Muscle layer of colon (tissue), 2 donors: ENCODE measurements around the gene SCAMP1.
"Not testable (repeated sequence)": the region's sequence is repeated elsewhere in the genome, so short reads cannot be mapped to it uniquely, and the experiment has no call there.

Source experiments
- H3K27ac ChIP-seq: one replicate; pipeline ENCODE4 v1.7.0; 2013; ENCODE audit warnings: low read depth, mild to moderate bottlenecking, low read length, moderate library complexity
- H3K27me3 ChIP-seq, 2 donors: one replicate each; pipeline ENCODE4 v1.7.0; 2013; ENCODE audit warnings: low read length in 2 of 2, mild to moderate bottlenecking in 2 of 2; ENCODE audit not compliant: insufficient read depth in 2 of 2, control insufficient read depth in 1 of 2
- H3K36me3 ChIP-seq: one replicate; pipeline ENCODE4 v1.7.0; 2013; ENCODE audit warnings: mild to moderate bottlenecking, low read length; ENCODE audit not compliant: insufficient read depth
- H3K4me1 ChIP-seq: one replicate; pipeline ENCODE4 v1.7.0; 2013; ENCODE audit warnings: mild to moderate bottlenecking, low read length; ENCODE audit not compliant: insufficient read depth
- H3K4me3 ChIP-seq, 2 donors: one replicate each; pipeline ENCODE4 v1.7.0; 2013; ENCODE audit warnings: low read length in 2 of 2, low read depth in 1 of 2, mild to moderate bottlenecking in 1 of 2, moderate library complexity in 1 of 2
- H3K9ac ChIP-seq: one replicate; pipeline ENCODE4 v1.7.0; 2013; ENCODE audit warnings: low read length
- H3K9me3 ChIP-seq: one replicate; pipeline ENCODE4 v1.7.0; 2013; ENCODE audit warnings: mild to moderate bottlenecking, low read length
- donor health status: abdominal sarcoma.
- donor health status: Adenocarcinoma of cecum.

SCAMP1 gene

GRCh38 chr5:78447775-78448424, 87.5 kb downstream of the SCAMP1 start:
- no peak overlapping the region for H3K4me3 ChIP-seq
- H3K9me3 ChIP-seq: no peaks in the 10 kb centered on the region
- no peak overlapping the region for H3K27ac ChIP-seq
- no peaks in the 10 kb centered on the region for H3K27me3 ChIP-seq
- no peak overlapping the region for H3K9ac ChIP-seq
- H3K4me1 ChIP-seq: no peaks in the 10 kb centered on the region
- H3K36me3 ChIP-seq: no peaks in the 10 kb centered on the region

GRCh38 chr5:78449103-78449502, 88.7 kb downstream of the SCAMP1 start:
- Histone ChIP-seq H3K4me1 (no peaks in the 10 kb centered on the region), H3K9me3 (no peaks in the 10 kb centered on the region), H3K4me3 (no peak overlapping the region), H3K9ac (no peak overlapping the region), H3K27me3 (no peaks in the 10 kb centered on the region), H3K27ac (no peak overlapping the region), H3K36me3 (no peaks in the 10 kb centered on the region)

- not testable (repeated sequence) for H3K4me3 ChIP-seq, H3K27ac ChIP-seq
These were observed 97.1 kb downstream of the SCAMP1 start for GRCh38 chr5:78457507-78457906.

GRCh38 chr5:78458843-78459242, 98.4 kb downstream of the SCAMP1 start:
- H3K27me3 ChIP-seq: no peaks in the 10 kb centered on the region
- no peaks in the 10 kb centered on the region for H3K36me3 ChIP-seq
- no peak overlapping the region for H3K27ac ChIP-seq
- no peak overlapping the region for H3K9ac ChIP-seq
- H3K9me3 ChIP-seq: no peaks in the 10 kb centered on the region
- H3K4me3 ChIP-seq: no peak overlapping the region
- no peaks in the 10 kb centered on the region for H3K4me1 ChIP-seq

More at GRCh38 chr5:78457507-78457906, 97.1 kb downstream of the SCAMP1 start:
- not testable (repeated sequence) for H3K9me3 ChIP-seq, H3K9ac ChIP-seq, H3K36me3 ChIP-seq, H3K4me1 ChIP-seq, H3K27me3 ChIP-seq

GRCh38 chr5:78467140-78467539, 106.7 kb downstream of the SCAMP1 start:
- Histone ChIP-seq H3K9me3 (no peaks in the 10 kb centered on the region), H3K27me3 (no peaks in the 10 kb centered on the region), H3K4me1 (no peaks in the 10 kb centered on the region), H3K27ac (no peak overlapping the region), H3K4me3 (no peak overlapping the region), H3K36me3 (peaks cover 10% of the 10 kb centered on the region), H3K9ac (no peak overlapping the region)

- no peak overlapping the region for H3K27ac ChIP-seq
- H3K36me3 ChIP-seq: peaks cover 10% of the 10 kb centered on the region
- no peak overlapping the region for H3K9ac ChIP-seq
- no peaks in the 10 kb centered on the region for H3K27me3 ChIP-seq
- no peaks in the 10 kb centered on the region for H3K4me1 ChIP-seq
- no peak overlapping the region for H3K4me3 ChIP-seq
- no peaks in the 10 kb centered on the region for H3K9me3 ChIP-seq
These were observed 107.4 kb downstream of the SCAMP1 start for GRCh38 chr5:78467752-78468357.

GRCh38 chr5:78471896-78472295, 111.5 kb downstream of the SCAMP1 start:
- Histone ChIP-seq H3K9me3 (no peaks in the 10 kb centered on the region), H3K36me3 (no peaks in the 10 kb centered on the region), H3K4me3 (no peak overlapping the region), H3K4me1 (no peaks in the 10 kb centered on the region), H3K27ac (no peak overlapping the region), H3K27me3 (no peaks in the 10 kb centered on the region), H3K9ac (no peak overlapping the region)

GRCh38 chr5:78472469-78473106, 112.2 kb downstream of the SCAMP1 start:
- Histone ChIP-seq H3K27me3 (no peaks in the 10 kb centered on the region), H3K36me3 (no peaks in the 10 kb centered on the region), H3K4me1 (no peaks in the 10 kb centered on the region), H3K9me3 (no peaks in the 10 kb centered on the region), H3K4me3 (no peak overlapping the region), H3K9ac (no peak overlapping the region), H3K27ac (no peak overlapping the region)

- no peak overlapping the region for H3K4me3 ChIP-seq
- H3K27me3 ChIP-seq: no peaks in the 10 kb centered on the region
- H3K9ac ChIP-seq: no peak overlapping the region
These were observed 113.3 kb downstream of the SCAMP1 start for GRCh38 chr5:78473751-78474150.

GRCh38 chr5:78475370-78475769, 115.0 kb downstream of the SCAMP1 start:
- Histone ChIP-seq H3K27ac (no peak overlapping the region), H3K4me1 (no peaks in the 10 kb centered on the region), H3K27me3 (no peaks in the 10 kb centered on the region), H3K9me3 (no peaks in the 10 kb centered on the region), H3K36me3 (no peaks in the 10 kb centered on the region), H3K4me3 (no peak overlapping the region), H3K9ac (no peak overlapping the region)

More at GRCh38 chr5:78473751-78474150, 113.3 kb downstream of the SCAMP1 start:
- no peaks in the 10 kb centered on the region for H3K36me3 ChIP-seq
- H3K9me3 ChIP-seq: no peaks in the 10 kb centered on the region
- H3K27ac ChIP-seq: no peak overlapping the region
- H3K4me1 ChIP-seq: no peaks in the 10 kb centered on the region

GRCh38 chr5:78476795-78477194, 116.4 kb downstream of the SCAMP1 start:
- H3K9me3 ChIP-seq: no peaks in the 10 kb centered on the region
- H3K4me1 ChIP-seq: no peaks in the 10 kb centered on the region
- no peaks in the 10 kb centered on the region for H3K27me3 ChIP-seq
- no peak overlapping the region for H3K4me3 ChIP-seq
- peaks cover 2% of the 10 kb centered on the region for H3K36me3 ChIP-seq
- no peak overlapping the region for H3K9ac ChIP-seq
- no peak overlapping the region for H3K27ac ChIP-seq
